NCI-H524 treated with DMSO at 0.1 percent for 48 hours (cell line): ENCODE results near the gene TERT.
"Not testable (repeated sequence)": the region's sequence is repeated elsewhere in the genome, so short reads cannot be mapped to it uniquely, and the experiment has no call there.

Source experiments
- DNase-seq: peaks from one replicate; lab custom pipeline; 2025; lab: John Stamatoyannopoulos, UW

TERT gene

GRCh38 chr5:1294206-1294834, 548 bp downstream of the TERT start:
- DNase-seq = no peak

GRCh38 chr5:1293416-1294205, 1.3 kb downstream of the TERT start:
- no peak for DNase-seq

- DNase-seq = no peak
Observed at GRCh38 chr5:1292846-1293415, 1.9 kb downstream of the TERT start.

GRCh38 chr5:1292139-1292538, 2.7 kb downstream of the TERT start:
- DNase-seq = no peak

- DNase-seq = no peak
Observed at GRCh38 chr5:1291611-1292080, 3.2 kb downstream of the TERT start.

- DNase-seq = not testable (repeated sequence)
Observed at GRCh38 chr5:1290956-1291355, 3.9 kb downstream of the TERT start.

GRCh38 chr5:1289559-1289958, 5.3 kb downstream of the TERT start:
- not testable (repeated sequence) for DNase-seq

- DNase-seq = no peak
Observed at GRCh38 chr5:1288439-1289335, 6.2 kb downstream of the TERT start.

GRCh38 chr5:1285883-1286291, 9.0 kb downstream of the TERT start:
- no peak for DNase-seq

- DNase-seq = no peak
Observed at GRCh38 chr5:1285141-1285540, 9.7 kb downstream of the TERT start.

GRCh38 chr5:1284336-1284970, 10.4 kb downstream of the TERT start:
- not testable (repeated sequence) for DNase-seq

- DNase-seq = not testable (repeated sequence)
Observed at GRCh38 chr5:1283729-1284041, 11.2 kb downstream of the TERT start.

- DNase-seq = not testable (repeated sequence)
Observed at GRCh38 chr5:1282993-1283728, 11.7 kb downstream of the TERT start.

GRCh38 chr5:1282131-1282992, 12.5 kb downstream of the TERT start:
- no peak for DNase-seq

- no peak for DNase-seq
Observed at GRCh38 chr5:1281038-1281882, 13.6 kb downstream of the TERT start.

- DNase-seq = no peak
Observed at GRCh38 chr5:1280177-1281037, 14.5 kb downstream of the TERT start.

- no peak for DNase-seq
Observed at GRCh38 chr5:1279443-1280151, 15.3 kb downstream of the TERT start.
